Astrocyte (in vitro differentiated cells and primary cell): ENCODE measurements around the gene ATP13A4.

ENCODE experiments used
- CTCF ChIP-seq: IDR thresholded peaks from 2 replicates; pipeline ENCODE4 v1.5.1; 2011; ENCODE audit warnings: low read depth, mild to moderate bottlenecking, inconsistent platforms, low read length, moderate library complexity; ENCODE audit not compliant: insufficient read depth
- EZH2 ChIP-seq: IDR thresholded peaks from 2 replicates; pipeline ENCODE4 v1.6.1; 2012; ENCODE audit warnings: mild to moderate bottlenecking, low read length, inconsistent platforms; ENCODE audit not compliant: insufficient read depth

DNA sequence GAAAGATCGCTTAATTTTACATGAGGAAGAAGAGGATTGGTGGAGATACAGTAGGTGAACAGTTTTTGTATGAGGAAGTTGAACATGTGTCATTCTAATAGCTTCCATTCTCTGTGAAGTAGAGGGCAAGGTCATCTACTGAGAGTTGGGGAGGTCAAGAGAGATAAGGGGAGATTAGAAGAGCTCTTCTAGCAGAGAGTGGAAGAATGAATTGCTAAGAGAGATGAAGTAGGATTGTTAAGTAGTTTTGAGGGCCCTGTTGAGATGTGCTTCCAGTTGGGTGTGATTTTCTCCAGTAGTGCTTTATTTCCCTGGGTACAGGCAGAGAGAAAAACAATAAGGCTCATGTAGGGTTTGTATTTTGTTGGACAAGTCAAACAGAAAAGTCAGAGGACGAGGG lies 43.5 kb upstream of the ATP13A4 start:
- TF ChIP-seq CTCF (no peak), EZH2 (no peak)
